ENCODE measurements around the gene TBC1D5.

- no peak for TF ChIP-seq POLR2AphosphoS5 (IDR thresholded peaks at IDR 0.05)
- TF ChIP-seq CTCF (IDR thresholded peaks at IDR 0.05), result no peak
These were observed 224.0 kb downstream of the TBC1D5 start for GRCh38 chr3:17518189-17519059.

All from breast epithelium (tissue), 3 donors.